ENCODE data around the gene PPIC. TPM values are rescaled to one million over a fixed set of nuclear protein-coding genes. Genes with fewer than 3 reads are reported as not detected.

Gene PPIC
- total RNA-seq, 1 experiment from 2014 or later = 45.3 TPM

DNA sequence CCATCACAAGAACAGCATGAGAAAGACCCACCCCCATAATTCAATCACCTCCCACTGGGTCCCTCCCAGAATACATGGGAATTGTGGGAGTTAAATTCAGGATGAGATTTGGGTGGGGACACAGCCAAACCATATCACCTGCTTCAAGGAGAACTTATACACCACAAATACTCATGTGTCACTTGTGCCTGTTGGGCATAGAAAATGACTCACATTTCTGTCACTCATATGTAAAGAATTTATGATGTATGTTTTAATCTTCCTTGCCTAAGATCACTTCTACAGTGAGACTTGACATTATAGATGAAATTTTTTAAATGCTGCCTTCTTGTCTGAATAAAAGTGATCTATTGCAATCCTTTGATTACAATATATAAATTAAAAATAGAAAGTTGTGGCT is 29.5 kb upstream of the PPIC start:
- Mint-ChIP-seq H3K27me3 (ENCODE audit: insufficient read depth, unreplicated experiment) (no peaks in the 10 kb centered on the region), H3K4me1 (ENCODE audit: insufficient read depth, unreplicated experiment) (no peaks in the 10 kb centered on the region), H3K27ac (ENCODE audit: low read depth, unreplicated experiment) (no peak overlapping the region), H3K36me3 (ENCODE audit: insufficient read depth, unreplicated experiment) (peaks cover 7% of the 10 kb centered on the region), H3K9me3 (ENCODE audit: unreplicated experiment) (peaks cover 8% of the 10 kb centered on the region), H3K4me3 (ENCODE audit: unreplicated experiment) (no peak overlapping the region)
- intact Hi-C loops (cut with micrococcal nuclease) = no loop called here
- DNase-seq (ENCODE audit: unreplicated experiment) = peak; percentile 42
- TF ChIP-seq CTCF (IDR thresholded peaks at IDR 0.05; ENCODE audit: unreplicated experiment) = no peak
- BruUV-seq (replicated peaks) = no TSS peak
- ChIA-PET CTCF (interaction anchor here (0.7 kb wide), 1 partner anchor 157 kb away, joined by 3 read pairs; no protein-coding TSS in a partner anchor), POLR2A (no interaction called here)

GRCh38 chr5:123059455-123059854 is 22.9 kb upstream of the PPIC start:
- intact Hi-C loops (cut with micrococcal nuclease) = no loop called here
- TF ChIP-seq CTCF (IDR thresholded peaks at IDR 0.05; ENCODE audit: unreplicated experiment) = no peak
- CTCF ChIA-PET = interaction anchor here (0.5 to 0.7 kb wide), 4 partner anchors 49 to 684 kb away, joined by 3 to 5 read pairs (median 3); no protein-coding TSS in a partner anchor
- Mint-ChIP-seq H3K4me1 (ENCODE audit: insufficient read depth, unreplicated experiment) (no peaks in the 10 kb centered on the region), H3K4me3 (ENCODE audit: unreplicated experiment) (no peak overlapping the region), H3K27ac (ENCODE audit: low read depth, unreplicated experiment) (no peak overlapping the region), H3K27me3 (ENCODE audit: insufficient read depth, unreplicated experiment) (no peaks in the 10 kb centered on the region), H3K36me3 (ENCODE audit: insufficient read depth, unreplicated experiment) (no peaks in the 10 kb centered on the region), H3K9me3 (ENCODE audit: unreplicated experiment) (peaks cover 22% of the 10 kb centered on the region)
- DNase-seq (ENCODE audit: unreplicated experiment) = no peak
- BruUV-seq (replicated peaks) = no TSS peak
- POLR2A ChIA-PET = interaction anchor here (0.7 to 1.6 kb wide), 2 partner anchors 10 to 20 kb away, joined by 3 to 6 read pairs; no protein-coding TSS in a partner anchor

DNA sequence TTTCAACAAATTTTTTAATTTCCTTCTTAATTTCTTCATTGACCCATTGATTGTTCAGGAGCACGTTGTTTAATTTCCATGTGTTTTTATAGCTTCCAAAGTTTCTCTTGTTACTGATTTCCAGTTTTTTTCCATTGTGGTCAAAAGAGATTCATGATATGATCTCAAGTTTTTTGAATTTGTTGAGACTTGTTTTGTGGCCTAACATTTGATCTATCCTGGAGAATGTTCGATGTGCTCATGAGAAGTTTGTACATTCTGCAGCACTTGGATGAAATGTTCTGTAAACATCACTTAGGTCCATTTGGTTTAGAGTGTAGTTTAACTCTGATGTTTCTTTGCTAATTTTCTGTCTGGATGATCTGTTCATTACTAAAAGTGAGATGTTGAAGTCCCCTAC is 14.7 kb upstream of the PPIC start:
- Mint-ChIP-seq H3K27ac (ENCODE audit: low read depth, unreplicated experiment) (no peak overlapping the region), H3K36me3 (ENCODE audit: insufficient read depth, unreplicated experiment) (no peaks in the 10 kb centered on the region), H3K9me3 (ENCODE audit: unreplicated experiment) (peaks cover 15% of the 10 kb centered on the region), H3K4me3 (ENCODE audit: unreplicated experiment) (no peak overlapping the region), H3K27me3 (ENCODE audit: insufficient read depth, unreplicated experiment) (no peaks in the 10 kb centered on the region), H3K4me1 (ENCODE audit: insufficient read depth, unreplicated experiment) (no peaks in the 10 kb centered on the region)
- intact Hi-C loops (cut with micrococcal nuclease) = no loop called here
- BruUV-seq (replicated peaks) = no TSS peak
- ChIA-PET POLR2A (no interaction called here), CTCF (interaction anchor here (0.6 kb wide), 1 partner anchor 118 kb away, joined by 3 read pairs; no protein-coding TSS in a partner anchor)
- no peak for DNase-seq (ENCODE audit: unreplicated experiment)
- no peak for TF ChIP-seq CTCF (IDR thresholded peaks at IDR 0.05; ENCODE audit: unreplicated experiment)

- H3K4me3 Mint-ChIP-seq (ENCODE audit: unreplicated experiment) = no peak overlapping the region
- DNase-seq (ENCODE audit: unreplicated experiment) = no peak
- ChIA-PET POLR2A (interaction anchor here (0.6 to 1.9 kb wide), 3 partner anchors 11 to 202 kb away, joined by 3 to 6 read pairs (median 3); partner anchors contain the start of genes PPIC and SNX24), CTCF (interaction anchor here (1.6 kb wide), 1 partner anchor 113 kb away, joined by 3 read pairs; no protein-coding TSS in a partner anchor)
- intact Hi-C loops (cut with micrococcal nuclease) = no loop called here
- no peaks in the 10 kb centered on the region for H3K36me3 Mint-ChIP-seq (ENCODE audit: insufficient read depth, unreplicated experiment)
- no peaks in the 10 kb centered on the region for H3K27me3 Mint-ChIP-seq (ENCODE audit: insufficient read depth, unreplicated experiment)
- no peak for TF ChIP-seq CTCF (IDR thresholded peaks at IDR 0.05; ENCODE audit: unreplicated experiment)
- H3K9me3 Mint-ChIP-seq (ENCODE audit: unreplicated experiment) = peaks cover 15% of the 10 kb centered on the region
- no peak overlapping the region for H3K27ac Mint-ChIP-seq (ENCODE audit: low read depth, unreplicated experiment)
- no peaks in the 10 kb centered on the region for H3K4me1 Mint-ChIP-seq (ENCODE audit: insufficient read depth, unreplicated experiment)
- no TSS peak for BruUV-seq (replicated peaks)
These were observed 11.2 kb upstream of the PPIC start for GRCh38 chr5:123047706-123048105.
